ENCODE results near the gene MEGF6. TPM values are rescaled to one million over a fixed set of nuclear protein-coding genes. Genes with fewer than 3 reads are reported as not detected.
A peak's percentile ranks its signal among the peaks of the same experiment; 100 is the strongest.

MEGF6 gene
- total and polyA plus RNA-seq, 4 donors, result 17.7 to 54.2 (median 48.2) TPM

DNA sequence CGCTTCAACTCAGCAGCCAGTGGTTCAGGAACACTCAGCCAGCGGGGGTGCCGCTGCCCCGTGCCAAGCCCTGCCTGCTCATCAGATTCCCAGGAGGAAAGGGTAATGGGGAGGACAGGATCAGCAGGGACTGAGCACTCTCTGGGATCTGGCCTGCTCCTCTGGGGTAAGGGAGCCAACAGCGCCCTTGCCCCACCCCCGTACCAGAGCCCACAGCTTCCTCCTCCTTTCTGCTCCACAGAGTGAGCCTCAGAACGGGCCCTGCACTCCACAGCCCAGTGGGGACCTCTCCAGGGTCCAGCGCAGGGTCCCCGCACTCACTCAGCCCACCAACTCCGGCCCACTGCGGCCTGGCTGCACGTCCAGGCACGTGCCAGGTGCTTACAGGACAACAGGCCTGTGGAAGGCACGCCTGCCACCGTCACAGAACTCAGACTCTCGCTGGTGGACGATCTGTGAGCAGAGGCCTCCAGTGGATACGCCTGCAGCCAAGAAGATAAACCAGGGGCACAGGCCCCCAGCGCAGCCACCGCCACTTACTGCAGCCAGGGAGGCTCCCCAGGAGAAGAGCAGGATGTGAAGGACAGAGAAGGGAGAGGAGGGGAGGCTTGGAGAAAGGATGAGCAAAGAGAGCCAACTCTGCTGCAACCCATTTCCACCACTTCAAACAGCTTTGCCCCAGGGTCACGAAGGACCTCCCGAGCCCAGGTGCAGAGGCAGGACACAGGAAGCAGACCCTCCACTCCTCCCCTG is 2.1 kb downstream of the MEGF6 start:
- Histone ChIP-seq H3K36me3 (ENCODE audit: control insufficient read depth in 4 of 4, insufficient read depth in 4 of 4, low read length in 4 of 4) (peaks cover 0 to 9% (median 4%) of the 10 kb centered on the region in 4 donors), H3K4me3 (no peak overlapping the region), H3K4me1 (ENCODE audit: control insufficient read depth in 5 of 5, insufficient read depth in 5 of 5, low read length in 5 of 5) (peaks cover 0 to 54% (median 22%) of the 10 kb centered on the region in 5 donors), H3K9me3 (ENCODE audit: control insufficient read depth in 4 of 4, insufficient read depth in 3 of 4, low read length in 3 of 4) (no peaks in the 10 kb centered on the region), H3K27ac (ENCODE audit: low read depth in 1 of 2, low read length in 1 of 2) (no peak overlapping the region), H3K9ac (ENCODE audit: insufficient read depth in 1 of 2, low read length in 2 of 2) (no peak overlapping the region), H3K27me3 (ENCODE audit: control insufficient read depth in 3 of 3, insufficient read depth in 3 of 3, low read length in 2 of 3) (no peaks in the 10 kb centered on the region)
- WGBS, 2 donors, result 51 to 64% methylated on average over 22 of the region's 22 CpGs
- DNase-seq (peak in 1 of 3 donors; percentile 33), ATAC-seq (ENCODE audit: insufficient read depth, low FRiP score) (no peak)
- TF ChIP-seq, protein P1, sequence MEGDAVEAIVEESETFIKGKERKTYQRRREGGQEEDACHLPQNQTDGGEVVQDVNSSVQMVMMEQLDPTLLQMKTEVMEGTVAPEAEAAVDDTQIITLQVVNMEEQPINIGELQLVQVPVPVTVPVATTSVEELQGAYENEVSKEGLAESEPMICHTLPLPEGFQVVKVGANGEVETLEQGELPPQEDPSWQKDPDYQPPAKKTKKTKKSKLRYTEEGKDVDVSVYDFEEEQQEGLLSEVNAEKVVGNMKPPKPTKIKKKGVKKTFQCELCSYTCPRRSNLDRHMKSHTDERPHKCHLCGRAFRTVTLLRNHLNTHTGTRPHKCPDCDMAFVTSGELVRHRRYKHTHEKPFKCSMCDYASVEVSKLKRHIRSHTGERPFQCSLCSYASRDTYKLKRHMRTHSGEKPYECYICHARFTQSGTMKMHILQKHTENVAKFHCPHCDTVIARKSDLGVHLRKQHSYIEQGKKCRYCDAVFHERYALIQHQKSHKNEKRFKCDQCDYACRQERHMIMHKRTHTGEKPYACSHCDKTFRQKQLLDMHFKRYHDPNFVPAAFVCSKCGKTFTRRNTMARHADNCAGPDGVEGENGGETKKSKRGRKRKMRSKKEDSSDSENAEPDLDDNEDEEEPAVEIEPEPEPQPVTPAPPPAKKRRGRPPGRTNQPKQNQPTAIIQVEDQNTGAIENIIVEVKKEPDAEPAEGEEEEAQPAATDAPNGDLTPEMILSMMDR (IDR thresholded peaks at IDR 0.05; ENCODE audit: control extremely low read depth, extremely low read depth), result no peak

DNA sequence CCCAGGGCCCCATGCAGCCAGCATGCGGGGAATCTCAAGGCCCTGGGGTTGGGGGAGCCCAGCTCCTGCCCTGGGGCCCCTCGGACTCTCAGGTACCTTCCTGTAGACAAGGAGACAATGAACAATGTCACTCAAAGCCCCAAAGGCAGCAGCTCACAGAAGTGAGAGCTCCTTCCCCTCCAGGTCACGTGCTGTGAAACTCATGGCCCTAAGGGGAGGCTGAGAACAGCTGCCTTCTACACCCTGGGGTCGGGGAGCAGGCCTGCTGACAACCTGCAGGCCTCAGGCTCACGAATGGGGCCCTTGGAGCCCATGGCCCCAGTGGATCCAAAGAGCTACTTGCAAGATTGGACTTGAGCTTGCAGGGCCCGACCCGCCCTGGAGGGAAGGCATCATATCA is 3.2 kb downstream of the MEGF6 start:
- no peak overlapping the region for H3K9ac ChIP-seq (ENCODE audit: insufficient read depth in 1 of 2, low read length in 2 of 2)
- no peak overlapping the region for H3K27ac ChIP-seq (ENCODE audit: low read depth in 1 of 2, low read length in 1 of 2)
- TF ChIP-seq, protein P1 (IDR thresholded peaks at IDR 0.05; ENCODE audit: control extremely low read depth, extremely low read depth), result no peak
- DNase-seq (no peak), ATAC-seq (ENCODE audit: insufficient read depth, low FRiP score) (no peak)
- no peak overlapping the region for H3K4me3 ChIP-seq
- H3K9me3 ChIP-seq (ENCODE audit: control insufficient read depth in 4 of 4, insufficient read depth in 3 of 4, low read length in 3 of 4), result no peaks in the 10 kb centered on the region
- H3K27me3 ChIP-seq (ENCODE audit: control insufficient read depth in 3 of 3, insufficient read depth in 3 of 3, low read length in 2 of 3), result no peaks in the 10 kb centered on the region
- 86 to 91% methylated on average over 7 of the region's 7 CpGs for WGBS, 2 donors
- peaks cover 0 to 9% (median 4%) of the 10 kb centered on the region in 4 donors for H3K36me3 ChIP-seq (ENCODE audit: control insufficient read depth in 4 of 4, insufficient read depth in 4 of 4, low read length in 4 of 4)
- peaks cover 0 to 54% (median 21%) of the 10 kb centered on the region in 5 donors for H3K4me1 ChIP-seq (ENCODE audit: control insufficient read depth in 5 of 5, insufficient read depth in 5 of 5, low read length in 5 of 5)

DNA sequence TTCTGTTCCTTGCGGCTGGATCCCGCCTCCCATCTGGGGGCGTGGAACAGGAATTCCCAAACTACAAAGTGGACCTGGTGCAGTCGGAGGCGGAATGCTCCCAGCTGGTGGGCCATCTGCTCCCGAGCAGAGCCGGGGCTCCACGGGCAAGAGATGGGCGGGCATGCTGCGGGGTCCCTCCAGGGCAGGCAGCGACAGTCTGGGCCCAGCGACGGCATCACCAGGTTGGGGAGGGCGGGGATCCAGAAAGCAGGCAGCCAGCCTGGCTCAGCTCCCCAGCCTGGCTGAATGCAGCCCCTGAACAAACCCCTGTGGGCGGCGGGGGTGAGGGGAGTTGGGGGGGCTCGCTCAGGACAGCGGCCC is 3.6 kb downstream of the MEGF6 start:
- Histone ChIP-seq H3K9ac (ENCODE audit: insufficient read depth in 1 of 2, low read length in 2 of 2) (no peak overlapping the region), H3K9me3 (ENCODE audit: control insufficient read depth in 4 of 4, insufficient read depth in 3 of 4, low read length in 3 of 4) (no peaks in the 10 kb centered on the region), H3K36me3 (ENCODE audit: control insufficient read depth in 4 of 4, insufficient read depth in 4 of 4, low read length in 4 of 4) (peaks cover 0 to 9% (median 4%) of the 10 kb centered on the region in 4 donors), H3K27me3 (ENCODE audit: control insufficient read depth in 3 of 3, insufficient read depth in 3 of 3, low read length in 2 of 3) (no peaks in the 10 kb centered on the region), H3K27ac (ENCODE audit: low read depth in 1 of 2, low read length in 1 of 2) (no peak overlapping the region), H3K4me1 (ENCODE audit: control insufficient read depth in 5 of 5, insufficient read depth in 5 of 5, low read length in 5 of 5) (peaks cover 0 to 50% (median 21%) of the 10 kb centered on the region in 5 donors), H3K4me3 (no peak overlapping the region)
- ATAC-seq (ENCODE audit: insufficient read depth, low FRiP score) (no peak), DNase-seq (no peak)
- TF ChIP-seq, protein P1 (IDR thresholded peaks at IDR 0.05; ENCODE audit: control extremely low read depth, extremely low read depth), result no peak
- 91 to 95% methylated on average over 18 of the region's 18 CpGs for WGBS, 2 donors
